ENCODE results near the gene RELN.

Gene RELN

GRCh38 chr7:103649052-103649451 lies 340.4 kb downstream of the RELN start:
- TF ChIP-seq CTCF (IDR thresholded peaks at IDR 0.05; ENCODE audit: control extremely low read depth, extremely low read depth, low read depth, missing control alignments), result no peak

GRCh38 chr7:103648135-103648534 lies 341.3 kb downstream of the RELN start:
- DNase-seq (ENCODE audit: extremely low spot score), result no peak
- no peak for TF ChIP-seq CTCF (IDR thresholded peaks at IDR 0.05; ENCODE audit: control extremely low read depth, extremely low read depth, low read depth, missing control alignments)
- POLR2A ChIA-PET, result no interaction called here

More at GRCh38 chr7:103649052-103649451, 340.4 kb downstream of the RELN start:
- no peak for DNase-seq (ENCODE audit: extremely low spot score)
- ChIA-PET CTCF (no interaction called here), POLR2A (no interaction called here)

GRCh38 chr7:103644319-103644718 lies 345.1 kb downstream of the RELN start:
- ChIA-PET CTCF (no interaction called here), POLR2A (no interaction called here)
- no peak for DNase-seq (ENCODE audit: extremely low spot score)
- TF ChIP-seq CTCF (IDR thresholded peaks at IDR 0.05; ENCODE audit: control extremely low read depth, extremely low read depth, low read depth, missing control alignments), result no peak

More at GRCh38 chr7:103648135-103648534, 341.3 kb downstream of the RELN start:
- CTCF ChIA-PET, result no interaction called here

GRCh38 chr7:103640031-103640779 lies 349.3 kb downstream of the RELN start:
- no peak for TF ChIP-seq CTCF (IDR thresholded peaks at IDR 0.05; ENCODE audit: control extremely low read depth, extremely low read depth, low read depth, missing control alignments)
- DNase-seq (ENCODE audit: extremely low spot score), result no peak
- POLR2A ChIA-PET, result no interaction called here
- CTCF ChIA-PET, result no interaction called here

- no peak for TF ChIP-seq CTCF (IDR thresholded peaks at IDR 0.05; ENCODE audit: control extremely low read depth, extremely low read depth, low read depth, missing control alignments)
- no peak for DNase-seq (ENCODE audit: extremely low spot score)
- ChIA-PET POLR2A (no interaction called here), CTCF (no interaction called here)
These were observed 351.7 kb downstream of the RELN start for GRCh38 chr7:103637726-103638125.

- ChIA-PET CTCF (no interaction called here), POLR2A (no interaction called here)
- no peak for DNase-seq (ENCODE audit: extremely low spot score)
- TF ChIP-seq CTCF (IDR thresholded peaks at IDR 0.05; ENCODE audit: control extremely low read depth, extremely low read depth, low read depth, missing control alignments), result no peak
These were observed 352.4 kb downstream of the RELN start for GRCh38 chr7:103637094-103637493.
